ENCODE results near the gene PITX1.

The PITX1 gene

DNA sequence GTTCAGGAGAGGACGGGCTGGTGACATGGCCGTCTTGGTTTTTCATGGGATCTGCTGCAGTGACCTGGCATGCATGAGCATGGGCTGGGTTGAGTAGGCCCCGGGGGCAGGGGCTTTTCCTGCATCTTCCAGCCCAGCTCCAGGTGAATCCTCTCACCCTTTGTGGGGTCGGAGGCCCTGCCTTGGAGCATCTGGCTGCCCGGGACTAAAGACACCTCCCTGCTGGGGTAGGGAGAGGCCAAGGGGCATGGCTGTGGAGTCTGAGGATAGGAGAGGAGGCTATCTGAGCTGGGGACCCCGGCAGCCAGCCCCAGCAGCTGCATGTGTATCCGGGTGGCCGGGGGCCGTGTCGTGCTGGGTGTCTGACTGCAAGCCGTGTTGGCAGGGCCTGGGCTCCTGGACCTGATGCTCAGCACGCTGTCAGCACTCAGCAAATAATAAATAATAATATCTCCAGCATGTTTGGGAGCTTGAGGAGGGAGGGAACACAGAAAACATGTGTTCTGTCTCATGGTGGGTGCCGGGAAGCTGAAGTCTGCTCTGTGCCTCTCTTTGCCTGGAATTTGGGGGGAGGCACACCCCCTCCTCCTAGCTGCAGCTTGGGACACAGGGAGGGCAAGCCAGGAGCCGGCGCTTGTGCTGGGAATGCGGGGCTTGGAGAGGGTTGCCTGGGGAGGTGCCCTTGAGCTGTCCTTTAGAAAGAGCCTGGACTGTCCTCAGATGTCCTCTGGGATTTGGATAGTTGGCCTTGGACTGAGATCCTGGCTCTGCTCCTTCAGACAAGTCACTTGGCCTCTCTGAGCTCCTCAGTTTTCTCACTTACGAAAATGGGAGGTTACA lies 28.4 kb upstream of the PITX1 start:
- no peak for DNase-seq (ENCODE audit: low read depth, low spot score)
- no peak overlapping the region for H3K4me3 ChIP-seq (ENCODE audit: insufficient read length, low read depth)
- H3K27me3 ChIP-seq (ENCODE audit: insufficient read depth, insufficient read length): peaks cover 3% of the 10 kb centered on the region
- no peaks in the 10 kb centered on the region for H3K36me3 ChIP-seq (ENCODE audit: insufficient read depth, insufficient read length, low read length)
- peaks cover 2% of the 10 kb centered on the region for H3K4me1 ChIP-seq (ENCODE audit: insufficient read depth, insufficient read length)
- H3K9ac ChIP-seq (ENCODE audit: insufficient read length, low read depth): no peak overlapping the region
- no peak for TF ChIP-seq SUZ12 (IDR thresholded peaks at IDR 0.05; ENCODE audit: extremely low read depth, insufficient read depth, insufficient read length)
- H3K9me3 ChIP-seq (ENCODE audit: insufficient read depth, low read length): no peaks in the 10 kb centered on the region

DNA sequence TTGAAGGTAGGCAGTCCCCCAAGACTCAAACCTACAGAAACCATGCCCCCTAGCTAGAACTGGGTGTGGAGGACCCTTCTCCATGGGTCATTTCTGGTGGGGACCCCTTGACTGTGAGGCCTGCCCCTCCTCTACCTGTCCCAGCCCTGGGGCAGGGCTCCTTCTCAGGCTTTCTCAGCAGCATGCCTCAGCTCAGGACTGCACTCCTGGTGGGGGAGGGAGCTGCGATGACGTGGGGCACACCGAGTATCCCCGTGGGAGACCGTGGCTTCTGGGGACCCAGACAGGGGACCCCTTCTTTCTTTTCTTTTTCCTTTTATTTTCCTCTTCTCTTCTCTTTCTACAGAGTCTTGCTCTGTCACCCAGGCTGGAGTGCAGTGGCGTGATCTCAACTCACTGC lies 27.0 kb upstream of the PITX1 start:
- no peak for TF ChIP-seq YY1 (IDR thresholded peaks at IDR 0.05; ENCODE audit: insufficient read depth, insufficient read length)
- no peak for TF ChIP-seq ZNF274 (IDR thresholded peaks at IDR 0.05; ENCODE audit: low read depth, low read length)
- no peak for TF ChIP-seq SUZ12 (IDR thresholded peaks at IDR 0.05; ENCODE audit: extremely low read depth, insufficient read depth, insufficient read length)
- Histone ChIP-seq H3K9me3 (ENCODE audit: insufficient read depth, low read length) (no peaks in the 10 kb centered on the region), H3K36me3 (ENCODE audit: insufficient read depth, insufficient read length, low read length) (no peaks in the 10 kb centered on the region), H3K4me3 (ENCODE audit: insufficient read length, low read depth) (no peak overlapping the region), H3K27me3 (ENCODE audit: insufficient read depth, insufficient read length) (no peaks in the 10 kb centered on the region), H3K9ac (ENCODE audit: insufficient read length, low read depth) (no peak overlapping the region), H3K4me1 (ENCODE audit: insufficient read depth, insufficient read length) (peaks cover 2% of the 10 kb centered on the region)
- no peak for DNase-seq (ENCODE audit: low read depth, low spot score)

DNA sequence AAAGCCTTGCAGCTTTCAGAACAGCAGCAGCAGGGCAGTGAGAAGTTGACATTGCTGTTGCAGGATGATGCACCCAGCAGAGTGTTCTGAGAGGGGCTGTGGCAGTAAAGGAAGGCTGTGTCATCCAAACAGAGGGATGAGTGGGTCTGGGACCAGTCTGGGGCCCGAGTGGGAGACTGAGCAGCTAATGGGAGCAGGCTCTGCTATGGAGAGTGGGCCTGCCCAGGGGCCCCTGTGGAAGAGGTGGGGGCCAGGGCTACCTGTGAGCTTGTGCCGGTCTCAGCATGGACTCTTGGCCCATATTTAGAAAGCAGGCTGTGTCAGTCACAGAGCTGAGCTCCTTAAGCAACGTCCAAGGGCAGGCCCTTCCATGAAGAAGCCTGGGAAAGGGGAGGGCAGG lies 26.0 kb upstream of the PITX1 start:
- Histone ChIP-seq H3K36me3 (ENCODE audit: insufficient read depth, insufficient read length, low read length) (no peaks in the 10 kb centered on the region), H3K9ac (ENCODE audit: insufficient read length, low read depth) (no peak overlapping the region), H3K9me3 (ENCODE audit: insufficient read depth, low read length) (no peaks in the 10 kb centered on the region), H3K4me3 (ENCODE audit: insufficient read length, low read depth) (no peak overlapping the region), H3K4me1 (ENCODE audit: insufficient read depth, insufficient read length) (no peaks in the 10 kb centered on the region), H3K27me3 (ENCODE audit: insufficient read depth, insufficient read length) (no peaks in the 10 kb centered on the region)
- no peak for TF ChIP-seq SUZ12 (IDR thresholded peaks at IDR 0.05; ENCODE audit: extremely low read depth, insufficient read depth, insufficient read length)
- no peak for TF ChIP-seq YY1 (IDR thresholded peaks at IDR 0.05; ENCODE audit: insufficient read depth, insufficient read length)
- TF ChIP-seq ZNF274 (IDR thresholded peaks at IDR 0.05; ENCODE audit: low read depth, low read length): no peak
- no peak for DNase-seq (ENCODE audit: low read depth, low spot score)

DNA sequence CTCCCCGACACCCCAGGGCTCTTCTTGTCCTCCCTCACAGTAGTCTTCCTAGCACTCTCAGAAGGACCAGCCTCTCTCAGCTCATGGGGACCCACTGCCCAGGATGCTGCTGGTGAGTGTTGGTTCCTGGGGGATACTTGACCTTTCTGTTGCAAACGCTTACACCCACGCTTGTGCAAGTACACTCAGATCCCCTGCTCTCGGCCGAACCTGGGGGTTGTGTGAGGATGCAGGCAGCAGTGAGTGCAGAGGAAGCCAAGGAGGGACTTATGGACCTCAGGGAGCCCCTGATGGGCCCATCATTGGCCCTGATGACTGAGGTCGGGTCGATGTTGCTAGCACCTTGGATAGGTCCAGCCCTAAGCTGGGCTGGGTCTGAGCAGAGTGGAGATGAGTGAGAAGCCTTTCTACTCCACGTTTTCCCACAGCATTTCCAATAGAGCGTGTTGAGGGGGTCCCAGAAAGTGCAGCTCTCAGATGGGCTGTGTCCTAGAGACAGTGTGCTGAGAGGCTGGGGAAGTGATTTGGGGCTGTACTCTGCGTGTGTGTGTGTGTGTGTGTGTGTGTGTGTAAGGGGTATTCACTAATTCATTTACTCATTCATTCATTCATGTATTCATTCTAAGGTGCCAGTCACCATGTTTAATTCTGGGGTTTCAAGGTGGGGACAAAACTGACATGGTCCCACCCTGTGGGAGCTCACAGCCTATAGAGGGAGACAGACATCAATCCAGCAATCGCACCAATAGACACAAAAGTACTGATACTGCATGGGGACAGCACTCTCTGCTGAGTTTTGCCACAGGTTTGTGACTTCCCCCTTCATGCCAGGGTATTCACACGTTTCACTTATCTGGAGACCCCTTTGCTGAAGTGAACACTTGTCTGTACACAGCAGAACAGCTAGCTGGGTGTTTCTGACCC lies 25.2 kb upstream of the PITX1 start:
- TF ChIP-seq SUZ12 (IDR thresholded peaks at IDR 0.05; ENCODE audit: extremely low read depth, insufficient read depth, insufficient read length) (no peak), YY1 (IDR thresholded peaks at IDR 0.05; ENCODE audit: insufficient read depth, insufficient read length) (no peak), ZNF274 (IDR thresholded peaks at IDR 0.05; ENCODE audit: low read depth, low read length) (no peak)
- no peak for DNase-seq (ENCODE audit: low read depth, low spot score)
- H3K9me3 ChIP-seq (ENCODE audit: insufficient read depth, low read length): no peaks in the 10 kb centered on the region
- H3K4me3 ChIP-seq (ENCODE audit: insufficient read length, low read depth): no peak overlapping the region
- H3K9ac ChIP-seq (ENCODE audit: insufficient read length, low read depth): no peak overlapping the region
- no peaks in the 10 kb centered on the region for H3K36me3 ChIP-seq (ENCODE audit: insufficient read depth, insufficient read length, low read length)
- no peaks in the 10 kb centered on the region for H3K27me3 ChIP-seq (ENCODE audit: insufficient read depth, insufficient read length)
- H3K4me1 ChIP-seq (ENCODE audit: insufficient read depth, insufficient read length): no peaks in the 10 kb centered on the region

DNA sequence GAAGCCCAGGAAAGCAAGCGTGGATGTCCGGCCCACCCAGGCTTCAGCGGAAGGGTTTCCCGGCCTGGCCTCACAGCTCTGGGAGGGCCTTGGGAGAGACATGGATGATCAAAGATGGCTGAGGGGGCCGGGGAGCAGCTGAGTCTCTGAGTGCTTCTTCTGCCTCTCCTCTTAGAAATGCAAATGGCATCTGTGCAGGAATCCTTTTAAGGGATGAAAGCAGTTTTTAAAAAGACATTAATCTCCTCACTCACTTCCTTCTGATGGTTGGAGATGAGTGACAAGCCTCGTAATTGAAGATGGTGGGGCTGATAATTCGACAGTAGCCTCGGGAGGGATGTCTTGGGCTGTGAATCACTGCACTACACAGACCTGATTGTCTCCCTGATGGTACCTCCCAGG lies 24.3 kb upstream of the PITX1 start:
- Histone ChIP-seq H3K4me1 (ENCODE audit: insufficient read depth, insufficient read length) (no peaks in the 10 kb centered on the region), H3K27me3 (ENCODE audit: insufficient read depth, insufficient read length) (no peaks in the 10 kb centered on the region), H3K36me3 (ENCODE audit: insufficient read depth, insufficient read length, low read length) (no peaks in the 10 kb centered on the region), H3K9me3 (ENCODE audit: insufficient read depth, low read length) (no peaks in the 10 kb centered on the region), H3K9ac (ENCODE audit: insufficient read length, low read depth) (no peak overlapping the region), H3K4me3 (ENCODE audit: insufficient read length, low read depth) (no peak overlapping the region)
- TF ChIP-seq ZNF274 (IDR thresholded peaks at IDR 0.05; ENCODE audit: low read depth, low read length): no peak
- no peak for TF ChIP-seq YY1 (IDR thresholded peaks at IDR 0.05; ENCODE audit: insufficient read depth, insufficient read length)
- no peak for TF ChIP-seq SUZ12 (IDR thresholded peaks at IDR 0.05; ENCODE audit: extremely low read depth, insufficient read depth, insufficient read length)
- no peak for DNase-seq (ENCODE audit: low read depth, low spot score)

DNA sequence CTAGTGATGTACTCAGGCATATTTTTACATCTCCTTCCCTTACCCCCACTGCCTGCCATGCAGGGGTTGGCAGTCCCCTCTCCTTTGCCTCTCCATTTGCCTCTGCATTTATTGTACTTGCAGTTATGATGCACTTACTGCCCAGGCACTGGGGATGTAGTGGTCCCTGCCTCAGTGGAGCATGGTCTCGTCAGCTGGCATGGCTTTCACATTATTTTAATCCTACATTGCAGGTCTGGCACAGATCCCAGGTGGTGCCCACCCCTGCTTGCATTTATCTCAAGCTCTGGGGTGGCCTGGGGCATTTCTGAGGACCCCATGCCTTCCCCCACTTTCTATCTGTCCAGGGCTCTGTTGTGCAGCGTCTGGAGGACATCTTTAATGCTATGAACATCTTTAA lies 23.2 kb upstream of the PITX1 start:
- TF ChIP-seq YY1 (IDR thresholded peaks at IDR 0.05; ENCODE audit: insufficient read depth, insufficient read length) (no peak), SUZ12 (IDR thresholded peaks at IDR 0.05; ENCODE audit: extremely low read depth, insufficient read depth, insufficient read length) (no peak), ZNF274 (IDR thresholded peaks at IDR 0.05; ENCODE audit: low read depth, low read length) (no peak)
- Histone ChIP-seq H3K36me3 (ENCODE audit: insufficient read depth, insufficient read length, low read length) (no peaks in the 10 kb centered on the region), H3K27me3 (ENCODE audit: insufficient read depth, insufficient read length) (peaks cover 1% of the 10 kb centered on the region), H3K4me3 (ENCODE audit: insufficient read length, low read depth) (no peak overlapping the region), H3K4me1 (ENCODE audit: insufficient read depth, insufficient read length) (no peaks in the 10 kb centered on the region), H3K9me3 (ENCODE audit: insufficient read depth, low read length) (no peaks in the 10 kb centered on the region), H3K9ac (ENCODE audit: insufficient read length, low read depth) (no peak overlapping the region)
- no peak for DNase-seq (ENCODE audit: low read depth, low spot score)
